Fibroblast of skin of left biceps (primary cell): ENCODE measurements around the gene FGF3.

Source experiments
- DNase-seq, 2 experiments: peaks; one replicate each; pipeline ENCODE4 v3.0.0-alpha.2; 2013; ENCODE audit warnings: low read depth in 2 of 2

Gene FGF3

DNA sequence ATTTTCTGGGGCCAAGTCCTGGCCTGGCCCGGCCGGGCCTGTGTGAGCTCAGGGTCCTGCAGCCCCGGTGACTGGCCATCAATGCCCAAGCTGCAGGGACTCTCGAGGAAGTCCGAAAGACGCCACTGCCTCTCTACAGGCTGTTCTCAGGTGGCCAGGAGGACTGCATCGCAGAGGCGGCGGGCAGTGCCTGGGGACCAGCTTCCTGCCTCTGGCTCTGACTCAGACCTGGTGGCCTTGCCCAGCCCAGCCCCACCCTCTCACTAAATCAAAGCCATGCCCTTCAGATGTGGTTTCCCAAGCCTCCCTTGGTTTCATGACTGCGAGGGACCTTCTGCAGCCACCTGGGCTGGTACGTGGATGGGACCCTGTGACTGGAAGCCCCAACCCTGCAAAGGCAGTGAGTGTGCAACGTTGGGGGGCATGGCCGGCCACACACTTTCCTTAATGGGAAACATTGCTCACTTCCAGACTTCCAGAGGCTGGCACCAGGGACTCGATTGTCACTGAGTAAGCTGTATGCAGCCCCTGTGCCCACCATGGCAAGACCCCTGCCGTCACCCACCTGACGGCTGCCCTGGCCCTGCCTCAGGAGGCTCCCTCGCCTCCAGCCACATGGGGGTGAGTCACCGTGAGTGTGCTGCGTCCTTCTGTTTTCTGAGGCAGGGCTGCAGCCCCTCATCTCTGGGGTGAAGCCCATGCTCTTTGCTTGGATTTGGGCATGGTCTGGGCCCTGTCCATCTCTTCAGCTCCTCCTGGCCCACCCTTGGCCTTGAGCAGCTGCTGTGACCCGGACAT is 6.0 kb upstream of the FGF3 start:
- no peak for DNase-seq

DNA sequence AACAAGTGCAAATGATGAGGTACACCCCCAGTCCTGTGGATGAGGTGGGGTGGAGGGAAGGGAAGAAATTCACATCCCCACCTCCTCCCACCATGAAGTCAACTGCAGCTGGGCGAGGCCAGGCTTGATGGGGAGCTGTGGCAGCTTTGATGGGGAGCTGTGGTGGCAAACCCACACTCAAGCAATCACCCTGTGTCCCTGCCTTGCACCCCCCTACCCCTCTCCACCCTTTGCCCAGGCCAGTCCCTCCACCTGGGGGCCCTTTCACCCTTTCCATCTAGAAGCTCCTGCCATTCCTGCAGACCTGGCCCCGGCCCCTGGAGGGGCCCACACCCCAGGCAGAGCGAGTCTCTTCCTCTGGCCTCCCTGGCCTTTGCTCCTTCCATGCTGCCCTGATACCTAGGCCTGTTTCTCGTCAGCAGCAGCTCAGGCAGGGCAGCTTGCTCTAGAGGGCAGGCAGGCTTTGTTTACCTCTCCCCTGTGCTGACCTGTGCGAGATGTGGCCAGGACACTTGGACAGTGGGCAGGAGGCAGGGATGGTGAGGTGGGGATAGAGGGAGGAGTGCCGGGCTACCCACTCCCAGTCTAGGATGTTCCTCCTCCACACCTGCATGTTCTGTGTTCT is 4.5 kb upstream of the FGF3 start:
- no peak for DNase-seq

GRCh38 chr11:69822676-69823494 is 3.7 kb upstream of the FGF3 start:
- no peak for DNase-seq

DNA sequence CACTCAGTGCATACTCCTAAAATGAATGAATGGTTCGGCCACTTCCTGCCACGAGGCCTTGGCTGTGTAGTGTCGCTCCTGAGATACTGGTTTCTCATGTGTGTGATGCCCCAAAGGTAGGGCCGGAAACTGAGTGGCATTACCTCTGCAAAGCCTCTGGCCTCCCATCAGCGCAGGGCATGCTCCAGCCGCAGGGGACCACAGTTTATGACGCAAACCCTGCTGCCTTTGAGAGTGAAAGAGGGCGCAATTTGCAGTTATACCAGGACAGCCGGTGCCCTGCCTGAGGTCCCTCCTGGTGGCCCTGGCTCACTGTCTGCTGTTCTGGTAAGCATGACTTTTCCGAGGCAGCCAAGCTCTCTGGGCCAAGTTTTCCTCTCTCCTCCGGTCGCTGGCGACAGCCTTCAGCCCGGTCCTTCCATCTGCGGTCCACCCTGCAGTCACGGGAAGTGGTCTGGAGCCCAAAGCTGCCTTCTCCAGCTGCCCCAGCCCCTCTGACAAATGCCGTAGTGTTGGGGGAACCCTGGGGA is 2.4 kb upstream of the FGF3 start:
- no peak for DNase-seq

DNA sequence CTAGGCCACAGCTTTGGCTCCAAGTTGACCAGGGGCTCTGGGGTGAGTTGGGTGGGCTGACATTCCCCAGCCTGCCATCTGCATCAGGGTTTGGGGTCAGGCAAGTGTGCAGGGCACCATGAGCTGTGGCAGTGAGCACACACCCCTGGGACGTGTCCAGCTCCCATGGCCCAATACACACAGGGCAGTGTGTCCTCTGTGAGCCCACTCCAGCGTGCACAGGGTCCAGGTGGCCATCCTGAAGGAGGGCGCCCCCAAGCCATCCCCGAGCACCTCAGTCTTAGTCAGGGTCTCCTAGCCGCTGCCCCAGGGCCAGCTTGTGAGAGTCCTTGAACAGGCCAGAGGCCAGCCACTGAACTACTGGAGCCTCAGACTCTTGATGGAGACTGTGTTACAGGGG is 1.2 kb upstream of the FGF3 start:
- no peak for DNase-seq

DNA sequence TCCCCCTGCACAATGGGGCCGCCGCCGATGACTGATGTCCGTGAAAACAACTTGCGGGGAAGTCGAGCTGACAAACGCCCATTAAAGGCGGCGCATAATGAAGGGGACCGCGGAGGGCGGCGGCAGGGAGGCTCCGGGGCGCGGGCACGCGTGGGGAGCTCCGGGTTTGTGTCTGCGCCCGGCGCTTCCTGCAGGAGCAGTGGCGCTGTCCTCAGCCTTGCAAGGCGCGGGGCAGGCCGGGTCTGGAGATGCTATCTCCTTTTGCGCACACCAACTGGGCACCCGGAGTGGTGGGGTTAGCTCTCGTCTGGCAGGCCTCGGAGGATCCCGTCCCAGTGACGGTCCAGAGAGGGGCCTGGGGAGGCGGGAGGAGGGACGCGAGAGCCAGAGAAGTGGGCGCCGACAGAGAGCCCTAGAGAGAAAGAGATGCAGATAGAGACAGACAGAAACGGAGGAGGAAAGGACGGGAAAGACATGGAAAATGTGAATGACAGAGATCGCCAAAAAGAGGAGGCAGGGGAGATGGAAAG is 390 bp upstream of the FGF3 start:
- no peak for DNase-seq

- no peak for DNase-seq
Measured at GRCh38 chr11:69818231-69818602, 999 bp downstream of the FGF3 start.

DNA sequence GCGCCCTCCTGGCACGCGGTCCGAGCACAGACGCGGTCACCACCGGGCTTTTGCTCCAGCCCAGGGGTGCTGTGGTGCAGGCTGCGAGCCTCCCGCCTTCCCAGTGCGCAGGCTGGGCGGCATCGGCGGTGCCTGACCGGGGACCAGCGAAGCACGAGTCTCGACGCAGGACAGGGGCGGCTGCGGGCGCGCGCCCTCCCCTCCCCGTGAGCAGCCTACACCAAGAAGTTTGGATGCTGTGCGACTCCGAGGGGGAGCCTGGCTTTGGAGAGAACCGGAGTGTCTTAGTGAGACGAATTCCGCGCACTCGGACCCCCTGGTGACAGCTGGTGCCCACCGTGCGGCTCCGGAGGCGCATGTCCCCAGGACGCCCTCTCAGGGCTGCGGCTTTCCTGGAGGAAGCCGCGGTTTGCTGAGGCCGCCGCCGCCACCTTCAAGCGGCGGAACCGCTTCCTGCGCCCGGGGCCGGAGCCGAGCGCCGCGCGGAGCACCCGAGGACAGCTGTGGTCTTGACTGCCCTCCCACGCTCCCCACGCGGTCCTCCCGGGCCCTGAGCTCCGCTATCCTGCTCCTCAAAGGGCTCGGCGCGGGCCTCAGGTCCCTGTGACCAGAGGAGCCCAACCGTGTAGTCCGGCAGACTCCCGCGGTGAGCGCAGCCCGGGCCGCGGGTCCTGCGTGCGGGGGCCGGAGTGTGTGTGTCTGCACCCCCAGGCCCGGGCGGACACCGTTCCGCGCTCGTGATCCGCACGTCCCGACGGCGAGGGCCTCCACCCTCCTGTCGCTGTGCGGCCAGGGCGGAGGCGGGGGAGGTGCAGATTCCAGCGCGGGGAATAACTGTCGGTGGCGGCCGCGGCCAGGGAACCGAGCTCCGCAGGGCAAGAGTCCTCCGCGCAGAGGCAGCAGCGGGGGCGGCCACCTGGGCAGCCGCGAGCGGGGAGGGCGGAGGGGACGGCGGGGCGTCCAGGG is 1.7 kb downstream of the FGF3 start:
- no peak for DNase-seq

- DNase-seq = no peak
Measured at GRCh38 chr11:69816671-69817070, 2.5 kb downstream of the FGF3 start.

GRCh38 chr11:69815973-69816372 is 3.2 kb downstream of the FGF3 start:
- no peak for DNase-seq

- DNase-seq = no peak
Measured at GRCh38 chr11:69814902-69815301, 4.3 kb downstream of the FGF3 start.

GRCh38 chr11:69814411-69814810 is 4.8 kb downstream of the FGF3 start:
- DNase-seq = no peak

DNA sequence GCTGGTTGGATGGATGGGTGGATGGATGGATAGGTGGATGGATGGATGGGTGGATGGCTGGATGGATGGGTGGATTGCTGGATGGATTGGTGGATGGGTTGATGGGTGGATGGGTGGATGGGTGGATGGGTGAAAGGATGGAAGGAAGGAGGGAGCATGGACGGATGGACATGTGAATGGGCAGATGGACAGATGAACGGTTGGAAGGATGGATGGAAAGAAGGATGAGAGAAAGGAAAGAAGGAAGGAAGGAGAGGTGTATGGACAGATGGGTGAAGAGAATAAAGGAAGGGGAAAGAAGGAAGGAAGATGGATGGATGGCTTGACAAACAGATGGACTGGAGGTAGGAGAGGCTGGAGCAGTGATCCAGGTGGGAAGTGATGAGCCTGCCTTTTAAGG is 5.4 kb downstream of the FGF3 start:
- DNase-seq = no peak

DNA sequence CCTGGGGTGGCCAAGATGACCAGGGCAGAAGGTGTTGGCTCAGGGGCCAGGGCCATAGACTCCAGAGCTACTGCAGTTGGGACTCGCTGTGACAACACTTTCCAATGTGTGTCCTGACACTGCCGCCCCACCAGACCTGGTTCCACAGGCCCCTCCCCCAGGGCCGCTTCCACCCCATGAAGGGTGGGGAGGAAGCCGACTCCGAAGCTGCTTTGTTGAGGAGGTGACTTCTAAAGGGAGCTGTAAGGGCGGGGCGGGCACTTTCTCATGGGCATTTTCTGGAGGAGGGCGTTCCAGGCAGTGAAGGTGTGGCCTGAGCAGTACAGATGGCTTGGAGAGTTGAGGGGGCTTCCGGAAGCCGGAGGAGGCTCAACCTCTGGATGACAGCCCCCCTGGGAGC is 6.3 kb downstream of the FGF3 start:
- DNase-seq = no peak

DNA sequence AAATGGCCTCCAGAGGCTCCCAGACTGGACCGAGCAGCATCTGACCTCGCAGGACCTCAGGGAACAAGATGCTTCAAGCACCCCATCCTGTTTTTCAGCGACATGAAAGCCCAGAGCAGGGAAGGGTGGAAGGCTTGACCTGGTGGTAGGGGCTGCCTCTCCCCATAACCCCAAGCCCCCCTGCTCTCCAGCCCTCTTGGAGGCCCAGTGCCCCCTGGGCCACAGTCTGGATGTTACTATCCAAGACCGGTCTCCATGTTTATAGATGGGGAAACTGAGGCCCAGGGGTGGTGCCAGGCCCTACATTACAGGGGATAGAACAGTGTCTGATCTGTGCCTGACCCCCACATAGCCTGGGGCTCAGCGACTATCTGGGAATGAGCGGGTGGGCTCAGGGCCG is 7.0 kb downstream of the FGF3 start:
- no peak for DNase-seq

GRCh38 chr11:69811431-69811830 is 7.8 kb downstream of the FGF3 start:
- no peak for DNase-seq

- no peak for DNase-seq
Measured at GRCh38 chr11:69810289-69811118, 8.7 kb downstream of the FGF3 start.

GRCh38 chr11:69808667-69809086 is 10.5 kb downstream of the FGF3 start:
- DNase-seq = peak; percentile 22 to 27

GRCh38 chr11:69807106-69807815 is 12.0 kb downstream of the FGF3 start:
- DNase-seq = peak; percentile 4 to 10
